Activated CD4-positive, alpha-beta T cell treated with anti-CD3 and anti-CD28 coated beads, Interleukin-2, amount 50 U/mL, for 4 hours (primary cell): ENCODE measurements around the gene VIPR2.
"Not testable (repeated sequence)": the region's sequence is repeated elsewhere in the genome, so short reads cannot be mapped to it uniquely, and the experiment has no call there.

Source experiments
- DNase-seq, 2 experiments: peaks; one replicate each; pipeline ENCODE4 v3.0.0-alpha.2; 2020

VIPR2 gene, protein sequence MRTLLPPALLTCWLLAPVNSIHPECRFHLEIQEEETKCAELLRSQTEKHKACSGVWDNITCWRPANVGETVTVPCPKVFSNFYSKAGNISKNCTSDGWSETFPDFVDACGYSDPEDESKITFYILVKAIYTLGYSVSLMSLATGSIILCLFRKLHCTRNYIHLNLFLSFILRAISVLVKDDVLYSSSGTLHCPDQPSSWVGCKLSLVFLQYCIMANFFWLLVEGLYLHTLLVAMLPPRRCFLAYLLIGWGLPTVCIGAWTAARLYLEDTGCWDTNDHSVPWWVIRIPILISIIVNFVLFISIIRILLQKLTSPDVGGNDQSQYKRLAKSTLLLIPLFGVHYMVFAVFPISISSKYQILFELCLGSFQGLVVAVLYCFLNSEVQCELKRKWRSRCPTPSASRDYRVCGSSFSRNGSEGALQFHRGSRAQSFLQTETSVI

DNA sequence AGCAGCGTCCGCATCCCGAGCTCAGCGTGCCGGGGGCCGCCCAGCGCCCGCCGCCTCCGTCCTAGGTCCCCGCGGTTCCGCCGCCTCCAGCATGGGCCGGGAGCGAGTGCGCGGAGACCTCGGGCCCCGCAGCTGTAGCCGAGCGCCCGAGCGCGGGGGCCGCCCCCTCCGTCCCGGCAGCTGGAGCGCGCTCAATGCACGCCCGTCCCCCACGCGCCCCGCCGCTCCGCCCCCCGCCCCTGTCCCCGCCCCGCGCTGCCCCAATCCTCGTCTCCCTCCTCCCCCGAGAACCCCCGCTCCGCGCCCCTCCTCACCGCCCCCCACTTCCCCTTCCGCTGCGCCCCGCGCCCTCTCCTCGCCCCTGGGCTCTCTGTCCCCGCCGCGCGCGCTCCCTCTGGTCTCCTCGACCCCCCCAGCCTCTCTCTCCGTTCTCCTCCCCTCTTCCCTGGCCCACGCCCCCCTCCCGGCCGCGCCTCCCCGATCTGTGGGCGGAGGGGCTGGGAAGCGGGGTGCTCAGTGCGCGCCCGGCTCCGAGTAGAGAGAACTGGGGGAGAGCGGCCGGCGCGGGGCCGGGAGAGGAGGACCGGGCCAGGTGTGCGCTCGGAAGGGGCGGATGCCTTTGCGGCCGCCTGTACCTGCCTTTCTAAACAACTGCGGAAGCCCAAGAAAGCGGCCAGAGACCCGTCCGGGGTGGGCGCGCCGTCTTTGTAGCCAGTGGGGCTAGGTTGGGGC is at the start of gene VIPR2:
Gene VIPR2, minus strand, starts transcription at position 110 of the 732 bp plus-strand sequence. Its CDS starts 96 bp downstream, at position 14.
- no peak for DNase-seq

DNA sequence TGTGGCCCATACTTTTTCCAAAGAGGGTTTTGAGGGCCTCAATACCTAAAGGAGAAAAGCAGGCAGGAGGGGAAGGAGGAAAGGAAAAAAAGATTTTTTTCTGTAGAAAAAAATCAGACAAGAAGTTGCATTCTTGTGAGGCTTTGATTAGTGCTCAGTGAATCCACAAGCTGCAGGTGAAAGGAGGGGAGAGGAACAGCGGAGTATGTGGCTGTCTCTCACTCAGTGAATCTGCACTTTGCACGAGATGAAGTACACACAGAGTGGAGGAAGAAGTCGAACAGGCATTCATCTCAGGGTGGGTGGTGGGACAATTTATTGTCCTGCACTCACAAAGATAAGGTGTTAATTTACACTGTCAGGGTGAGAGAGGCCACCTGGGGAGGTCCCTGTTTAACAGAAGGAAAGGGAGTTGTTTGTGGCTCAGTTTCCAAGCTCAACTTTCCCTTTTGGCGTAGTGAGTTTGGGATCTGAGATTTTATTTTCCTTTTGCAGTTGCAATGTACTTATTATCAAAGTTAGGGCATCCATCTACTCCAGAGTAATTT is 49.0 kb upstream of the VIPR2 start:
- DNase-seq = no peak

DNA sequence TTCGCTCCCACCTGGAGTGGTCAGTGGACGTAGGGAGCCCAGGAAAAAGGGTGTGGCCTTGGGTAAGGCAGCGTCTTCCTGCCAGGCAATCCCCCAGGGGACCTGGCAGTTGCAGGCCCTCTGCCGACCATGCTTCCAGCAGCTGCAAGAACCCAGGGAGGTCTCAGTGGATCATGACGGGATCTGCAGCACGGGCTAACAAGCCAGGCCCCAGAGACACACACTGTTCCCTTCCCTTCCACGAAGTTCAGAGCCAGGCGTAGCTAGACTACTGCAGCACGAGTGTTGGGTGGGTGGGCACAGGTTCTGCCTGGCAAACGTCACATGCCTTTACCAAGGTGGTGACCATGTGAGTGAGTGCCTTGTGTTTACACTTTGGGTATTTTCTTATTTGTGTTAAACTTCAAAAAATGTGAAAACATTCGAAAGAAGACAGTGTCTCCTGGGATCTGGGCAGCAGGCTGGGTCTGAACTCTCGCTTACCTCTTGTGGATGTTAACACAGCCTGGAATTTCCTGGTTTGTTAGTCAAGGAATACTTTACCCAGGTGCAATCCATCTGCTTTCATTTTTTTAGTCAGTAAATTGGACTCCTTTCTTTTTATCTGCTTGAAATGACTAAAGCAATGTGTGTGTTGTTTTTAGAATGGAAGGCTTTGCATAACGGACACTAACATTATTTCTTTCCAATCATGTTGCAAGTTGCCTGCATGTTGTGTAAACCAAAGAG is 48.2 kb upstream of the VIPR2 start:
- DNase-seq = no peak

DNA sequence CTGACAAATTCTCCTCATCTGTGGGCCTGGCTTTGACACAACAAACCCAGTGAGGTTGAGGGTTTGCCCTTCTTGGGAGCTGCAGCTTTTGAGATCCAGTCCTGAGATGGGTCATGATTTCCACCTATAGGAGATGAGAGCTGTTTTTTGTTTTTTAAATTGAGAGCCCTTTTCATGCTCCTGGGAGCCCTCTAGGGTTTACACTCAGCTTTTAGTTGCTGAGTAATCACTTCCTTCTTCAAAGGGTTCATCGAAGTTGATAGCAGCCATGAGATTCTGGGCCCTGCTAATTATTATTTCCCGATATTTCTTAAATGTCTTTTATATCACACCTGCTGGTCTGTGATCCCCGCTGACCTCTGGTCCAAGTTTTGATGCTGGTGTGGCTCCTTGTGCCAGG is 47.3 kb upstream of the VIPR2 start:
- no peak for DNase-seq

DNA sequence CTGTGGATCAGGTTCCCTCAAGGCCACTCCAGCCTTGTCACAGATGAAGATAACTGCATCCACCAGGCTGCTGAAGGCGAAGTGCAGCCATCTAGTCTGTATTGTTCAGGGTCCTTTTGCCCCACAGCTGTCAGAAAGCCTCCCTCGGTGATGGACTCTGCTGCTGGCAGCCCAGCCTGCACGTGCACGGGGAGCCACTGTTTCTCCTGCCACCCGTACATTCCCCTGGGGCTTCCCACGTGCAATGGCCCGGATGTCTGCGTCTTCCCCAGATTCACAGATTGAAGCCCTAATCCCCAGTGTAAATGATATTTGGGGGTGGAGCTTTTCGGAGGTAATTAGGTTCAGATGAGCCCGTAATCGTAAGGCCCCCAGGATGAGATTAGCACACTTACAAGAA is 46.6 kb upstream of the VIPR2 start:
- DNase-seq = no peak

DNA sequence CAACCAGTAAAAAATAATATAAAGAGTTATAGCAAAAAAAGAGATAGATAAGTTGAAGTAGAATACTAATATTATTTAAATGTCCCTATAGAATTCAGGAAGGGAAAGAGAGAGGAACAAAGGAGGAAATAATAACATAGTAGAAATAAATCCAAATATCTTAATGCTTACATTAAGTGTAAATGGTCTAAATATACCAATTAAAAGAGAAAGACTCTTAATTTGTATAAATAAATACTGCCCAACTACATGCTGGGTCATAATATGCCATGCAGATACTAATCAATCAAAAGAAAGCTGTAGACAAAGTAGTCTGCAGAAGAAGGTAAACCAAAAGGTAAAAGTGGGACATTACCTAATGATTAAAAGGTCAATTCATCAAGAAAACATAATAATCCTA is 43.3 kb upstream of the VIPR2 start:
- no peak for DNase-seq

DNA sequence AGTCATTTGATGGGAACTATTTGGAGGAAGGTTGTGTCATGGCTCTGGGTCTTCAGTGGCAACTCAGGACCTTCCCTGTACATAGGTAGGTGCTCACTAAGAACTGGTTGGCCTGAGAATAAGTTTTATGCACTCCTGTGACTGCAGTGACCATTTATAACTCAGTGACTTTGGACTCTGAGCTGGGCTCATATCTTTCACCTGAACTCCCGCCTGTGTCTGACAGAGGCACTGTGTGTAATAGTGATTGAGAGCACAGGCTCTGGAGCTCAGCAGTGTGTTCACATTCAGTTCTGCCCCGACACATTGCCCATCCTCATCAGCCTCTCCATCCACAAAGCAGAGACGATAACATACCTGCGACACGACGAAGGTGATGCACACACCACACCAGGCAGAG is 34.6 kb upstream of the VIPR2 start:
- DNase-seq = no peak

DNA sequence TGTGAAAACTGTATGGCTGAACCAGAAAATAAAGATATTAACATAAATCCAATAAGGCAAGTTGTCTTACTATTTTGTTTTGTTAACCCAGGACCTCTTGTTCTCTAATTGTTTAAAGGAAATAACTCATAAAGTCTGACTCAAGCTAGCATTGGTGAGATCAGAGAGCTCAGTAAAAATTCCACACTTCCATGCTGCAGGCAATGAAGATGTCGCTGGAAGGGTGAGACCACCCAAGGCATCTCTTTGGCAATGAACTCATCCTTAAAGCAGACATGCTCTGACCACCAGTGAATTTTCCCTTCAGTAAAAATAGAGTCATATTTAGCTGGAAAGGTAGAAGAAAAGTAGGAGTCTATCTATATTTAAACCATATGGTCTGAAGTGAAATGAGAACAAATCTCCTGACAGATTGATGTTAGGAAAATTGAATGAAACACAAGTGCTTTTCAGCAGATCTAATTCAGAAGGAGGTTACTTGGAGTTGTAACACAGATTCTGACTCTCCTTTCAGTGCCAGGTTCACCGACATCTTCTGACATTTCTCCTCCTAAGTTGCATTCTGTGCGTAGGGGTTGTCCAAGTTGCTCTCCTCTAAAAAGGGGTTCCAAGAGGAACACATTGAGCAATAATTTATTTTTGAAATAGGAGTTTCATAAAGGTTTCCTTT is 32.8 kb upstream of the VIPR2 start:
- no peak for DNase-seq

DNA sequence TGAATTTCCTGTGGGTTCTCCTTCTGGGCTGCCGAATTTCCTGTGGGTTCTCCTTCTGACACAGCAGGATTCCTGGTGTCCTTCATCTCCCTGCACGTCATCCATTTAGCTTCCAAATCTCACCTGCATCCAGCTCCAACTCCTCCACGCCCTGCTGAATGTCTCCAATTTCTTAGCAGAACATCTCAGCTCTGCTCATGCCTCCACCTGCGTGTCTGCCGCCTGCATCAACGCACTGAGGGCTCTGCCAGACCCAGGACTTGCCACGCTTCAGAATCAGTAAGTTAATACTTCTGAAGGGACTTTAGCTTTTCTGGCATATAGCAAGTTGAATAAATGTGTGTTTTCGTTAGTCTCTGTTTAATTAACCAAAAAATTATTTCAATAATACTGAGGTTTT is 31.1 kb upstream of the VIPR2 start:
- DNase-seq = no peak

DNA sequence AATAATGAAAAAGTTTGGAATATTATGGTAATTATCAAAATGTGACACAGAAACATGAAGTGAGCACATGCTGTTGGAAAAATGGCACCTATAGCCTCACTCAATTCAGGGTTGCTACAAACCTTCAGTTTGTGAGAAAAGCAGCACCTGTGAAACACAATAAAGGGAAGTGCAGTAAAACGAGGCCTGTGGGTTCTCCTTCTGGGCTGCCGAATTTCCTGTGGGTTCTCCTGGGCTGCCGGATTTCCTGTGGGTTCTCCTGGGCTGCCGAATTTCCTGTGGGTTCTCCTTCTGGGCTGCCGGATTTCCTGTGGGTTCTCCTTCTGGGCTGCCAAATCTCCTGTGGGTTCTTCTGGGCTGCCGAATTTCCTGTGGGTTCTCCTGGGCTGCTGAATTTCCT is 30.4 kb upstream of the VIPR2 start:
- not testable (repeated sequence) for DNase-seq

DNA sequence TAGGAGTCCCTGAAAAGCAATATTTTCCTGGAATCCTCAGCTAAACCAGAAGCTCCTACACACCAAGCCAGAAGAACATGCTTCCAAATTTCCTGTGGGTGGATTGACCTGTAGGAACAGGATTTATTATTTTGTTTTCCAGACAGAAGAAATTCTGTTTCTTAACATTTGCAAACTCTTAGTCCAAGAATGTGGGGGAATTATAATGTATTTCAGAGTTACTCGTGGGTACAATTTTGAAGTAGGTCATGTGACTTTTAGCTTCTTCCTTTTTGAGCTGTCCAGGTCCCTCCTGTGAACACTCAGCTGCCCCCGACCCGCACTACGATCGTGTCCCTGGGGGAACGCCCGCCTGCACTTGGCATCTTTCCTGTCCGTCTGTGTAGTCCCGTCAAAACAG is 27.7 kb upstream of the VIPR2 start:
- DNase-seq = no peak

DNA sequence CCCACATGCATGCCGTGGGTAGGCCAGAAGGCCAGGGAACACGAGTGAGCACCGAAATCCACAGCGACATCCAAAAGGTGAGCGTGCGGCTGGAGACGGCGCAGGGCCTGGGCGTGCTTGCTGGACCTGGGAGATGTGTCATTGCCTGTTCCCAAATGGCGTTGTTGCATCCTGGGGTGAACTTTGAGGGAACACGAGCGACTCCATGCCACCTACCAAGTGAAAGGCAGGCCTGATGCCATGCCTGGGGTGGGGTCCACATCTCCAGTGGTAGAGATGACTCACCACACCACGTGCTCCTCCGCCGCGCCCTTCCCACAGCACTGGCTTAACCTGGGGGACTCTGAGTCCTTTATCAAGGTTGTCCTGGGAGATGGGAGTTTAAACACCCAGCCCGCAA is 24.7 kb upstream of the VIPR2 start:
- no peak for DNase-seq

DNA sequence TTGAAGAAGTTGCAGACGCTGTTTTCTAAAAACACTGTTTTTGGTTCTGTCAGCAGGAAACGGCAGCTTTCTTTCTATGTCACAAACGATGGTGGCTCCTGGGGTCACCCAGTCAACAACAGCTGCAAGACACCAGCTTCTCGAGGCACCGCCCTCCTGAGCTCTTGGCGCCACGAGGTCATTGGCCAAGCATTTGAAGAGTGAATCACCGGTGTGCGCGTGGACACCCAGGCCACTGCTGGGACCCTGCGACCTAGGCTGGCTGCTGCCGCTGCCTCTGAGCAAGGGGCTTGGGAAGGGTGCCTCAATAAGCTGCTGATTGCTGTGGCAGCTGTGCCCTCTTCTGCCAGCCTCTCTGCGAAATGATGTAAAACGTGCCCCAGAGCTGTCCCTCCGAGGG is 22.5 kb upstream of the VIPR2 start:
- DNase-seq = no peak

DNA sequence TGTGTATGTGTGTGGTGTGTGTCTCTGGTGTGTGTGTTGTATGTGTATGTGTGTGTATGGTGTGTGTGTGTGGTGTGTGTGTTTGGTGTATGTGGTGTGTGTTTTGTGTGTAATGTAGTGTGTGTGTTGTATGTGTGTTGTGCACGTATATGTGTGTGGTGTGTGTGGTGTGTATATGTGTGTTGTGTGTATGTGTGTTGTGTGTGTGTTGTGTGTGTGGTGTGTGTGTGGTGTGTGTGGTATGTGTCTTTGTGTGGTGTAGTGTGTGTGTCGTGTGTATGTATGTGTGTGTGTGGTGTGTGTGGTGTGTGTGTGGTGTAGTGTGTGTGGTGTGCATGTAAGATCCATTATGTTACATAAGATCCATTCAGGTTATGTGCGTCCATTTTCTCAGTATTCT is 21.9 kb upstream of the VIPR2 start:
- no peak for DNase-seq

DNA sequence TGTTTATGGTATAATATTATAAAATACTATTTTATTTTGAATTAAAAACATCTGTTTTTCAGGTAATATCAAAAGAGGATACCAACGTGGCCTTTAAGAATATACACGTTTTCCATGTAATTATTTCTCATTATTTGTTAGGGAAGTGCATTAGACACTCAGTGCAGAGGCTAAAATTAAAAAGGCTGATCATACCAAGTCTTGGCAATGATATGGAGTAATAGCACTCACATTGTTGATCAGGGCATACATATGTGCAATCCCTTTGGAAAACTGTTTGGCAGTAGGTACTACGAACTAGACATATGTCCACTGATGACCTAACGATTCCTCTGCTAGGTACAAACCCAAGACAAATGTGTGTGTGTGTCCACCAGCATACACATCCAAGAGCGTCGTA is 20.7 kb upstream of the VIPR2 start:
- DNase-seq = no peak

DNA sequence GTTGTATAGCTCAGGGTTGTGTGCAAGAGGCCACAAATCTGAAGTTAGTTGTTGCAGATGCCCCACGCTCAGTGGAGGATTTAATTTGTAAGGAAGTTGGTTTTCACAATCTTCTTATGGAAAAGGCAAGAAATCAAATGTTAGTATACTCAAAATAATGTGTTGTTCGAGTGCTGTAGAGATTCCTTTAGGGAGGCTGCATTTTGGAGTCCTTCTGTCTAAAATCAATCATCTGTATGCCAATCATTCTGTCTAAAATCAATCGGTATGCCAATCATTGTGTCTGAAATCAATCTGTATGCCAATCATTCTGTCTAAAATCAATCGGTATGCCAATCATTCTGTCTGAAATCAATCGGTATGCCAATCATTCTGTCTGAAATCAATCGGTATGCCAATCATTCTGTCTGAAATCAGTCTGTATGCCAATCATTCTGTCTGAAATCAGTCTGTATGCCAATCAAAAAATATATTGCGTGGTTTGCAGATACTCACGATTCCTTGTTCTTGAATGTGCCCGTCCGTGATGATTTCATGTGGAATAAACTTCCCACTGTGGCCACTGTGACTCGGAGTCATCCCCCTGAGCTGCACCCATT is 19.1 kb upstream of the VIPR2 start:
- not testable (repeated sequence) for DNase-seq

DNA sequence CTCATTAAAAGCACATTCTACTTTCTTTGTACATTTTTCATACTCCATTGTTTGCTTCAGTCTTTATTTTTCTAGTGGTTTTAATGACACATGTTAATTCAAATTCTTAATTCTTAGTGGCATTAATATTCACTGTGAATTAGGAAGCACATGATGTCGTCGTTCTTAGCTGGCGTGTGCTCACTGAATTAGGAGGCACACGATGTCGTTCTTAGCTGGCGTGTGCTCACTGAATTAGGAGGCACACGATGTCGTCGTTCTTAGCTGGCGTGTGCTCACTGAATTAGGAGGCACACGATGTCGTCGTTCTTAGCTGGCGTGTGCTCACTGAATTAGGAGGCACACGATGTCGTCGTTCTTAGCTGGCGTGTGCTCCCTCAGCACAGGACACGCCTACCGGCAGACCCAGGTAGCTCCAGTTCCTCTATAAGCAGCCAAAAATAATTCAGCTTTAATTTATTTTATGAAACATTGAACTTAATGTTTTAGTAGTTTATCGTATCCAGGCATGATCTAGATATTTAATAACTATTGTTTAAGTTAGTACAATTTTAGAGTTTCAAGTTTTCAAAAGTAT is 17.5 kb upstream of the VIPR2 start:
- not testable (repeated sequence) for DNase-seq

DNA sequence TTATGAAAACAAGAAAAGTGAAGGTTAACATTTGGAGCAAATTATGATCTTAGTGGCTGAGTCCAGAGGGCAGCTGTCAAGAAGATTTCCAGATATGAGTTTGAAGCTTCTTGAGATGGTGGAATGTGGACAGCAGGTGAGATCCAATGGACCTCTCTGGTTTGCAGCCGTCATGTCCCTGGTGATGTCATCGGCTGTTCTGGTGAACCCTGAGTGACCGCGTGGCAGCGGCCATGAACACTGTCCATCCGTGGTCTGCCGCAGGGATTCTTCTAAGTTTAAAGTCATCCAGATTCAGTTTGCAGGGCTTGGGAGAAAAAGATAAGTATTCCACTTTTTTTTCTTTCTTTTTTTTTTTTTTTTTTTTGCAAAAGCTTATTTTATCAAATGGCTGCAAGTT is 15.8 kb upstream of the VIPR2 start:
- no peak for DNase-seq

DNA sequence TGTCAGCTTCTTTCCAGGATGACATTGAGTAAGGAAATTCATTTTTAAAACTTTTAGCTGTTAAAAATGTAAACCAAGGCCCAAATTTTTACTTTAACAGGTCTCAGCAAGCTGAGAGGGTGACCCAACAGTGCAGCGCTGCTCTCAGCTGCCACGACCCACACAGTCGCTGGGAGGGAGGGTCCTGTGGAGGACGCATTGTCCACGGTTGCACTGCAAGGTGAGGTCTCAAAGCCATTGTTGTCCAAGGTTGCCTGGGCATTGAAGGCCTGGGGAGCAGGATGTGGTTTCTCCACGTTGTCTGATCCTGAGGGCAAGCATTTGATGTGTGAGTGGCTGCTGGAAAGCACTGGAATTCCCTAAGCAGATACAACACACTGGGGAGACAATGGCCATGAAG is 15.1 kb upstream of the VIPR2 start:
- DNase-seq = no peak

DNA sequence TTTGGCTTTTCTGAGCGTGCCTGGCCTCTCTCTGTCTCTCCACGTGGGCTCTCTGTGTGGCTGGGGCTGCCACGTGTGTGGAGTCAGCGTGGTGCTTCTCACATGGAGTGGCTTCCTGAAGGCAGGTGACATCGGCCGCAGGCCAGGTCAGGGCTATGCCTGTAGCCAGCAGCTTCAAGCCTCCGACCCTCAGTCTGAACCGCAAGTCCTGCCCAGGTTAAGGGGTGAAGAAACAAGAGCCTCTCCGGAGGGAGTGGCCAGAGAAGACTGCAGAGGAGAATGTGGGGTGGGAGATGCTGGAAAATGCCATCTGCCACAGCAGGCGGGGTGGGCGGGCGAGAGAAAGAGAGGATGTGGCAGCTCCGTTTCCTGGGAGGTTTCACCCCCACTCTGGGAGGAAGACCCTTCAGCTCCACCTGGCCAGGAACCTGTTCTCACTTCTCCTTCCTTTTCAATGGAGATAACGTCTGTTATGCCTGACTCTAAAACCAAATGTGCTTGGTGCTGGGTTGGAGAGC is 14.3 kb upstream of the VIPR2 start:
- DNase-seq = no peak

DNA sequence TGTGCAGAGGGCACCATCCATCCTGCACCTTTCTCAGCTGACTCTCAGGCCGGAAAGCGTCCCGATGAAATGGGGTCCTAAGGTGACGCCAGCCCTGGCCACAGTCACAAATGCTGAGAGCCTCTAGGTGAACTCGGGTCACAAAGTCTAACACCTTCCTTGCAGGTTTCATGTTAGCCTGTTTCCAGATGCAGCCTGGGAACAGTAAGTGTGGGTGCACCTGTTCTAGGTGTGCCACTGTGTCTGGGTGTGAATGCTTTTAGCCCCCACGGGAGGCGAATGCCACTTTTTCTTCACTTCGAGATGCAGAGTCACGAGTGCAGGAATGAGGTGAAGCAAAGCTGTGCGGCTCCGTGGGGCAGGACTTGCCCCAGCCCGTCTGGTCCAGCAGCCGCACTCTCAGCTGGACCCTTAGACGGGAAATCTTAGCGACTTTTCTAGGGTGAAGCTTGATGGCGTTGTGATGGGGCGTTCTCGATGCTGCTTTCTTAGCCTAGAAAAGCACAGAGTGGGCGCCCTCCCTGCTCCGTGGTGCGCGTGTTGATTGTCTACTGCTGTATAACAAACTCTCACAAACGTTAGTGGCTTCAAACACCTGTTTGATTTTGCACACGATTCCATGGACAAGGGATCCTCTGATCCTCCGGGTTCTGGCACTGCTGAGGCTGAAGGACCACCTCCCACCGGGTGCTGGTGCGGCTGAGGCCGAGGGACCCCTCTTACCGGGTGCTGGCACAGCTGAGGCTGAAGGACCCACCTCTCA is 13.6 kb upstream of the VIPR2 start:
- no peak for DNase-seq
